G401 (cell line): ENCODE data around the gene BMPER. TPM values are rescaled to one million over a fixed set of nuclear protein-coding genes. Genes with fewer than 3 reads are reported as not detected.
A peak's percentile ranks its signal among the peaks of the same experiment; 100 is the strongest.

Experiments used
- DNase-seq: peaks from one replicate; pipeline ENCODE4 v3.0.0-alpha.2; 2015; ENCODE audit warnings: low spot score
- in situ Hi-C: cut with HindIII; loops from 2 replicates; pipeline ENCODE4 v1.10.0; 2016; ENCODE audit warnings: low sequenced_read_pairs, mixed read lengths
- total RNA-seq: library from RNA; depleted of rRNA; stranded (reverse); fragments of >200 nt; shearing (Covaris generic); gene quantifications from 2 replicates; pipeline ENCODE4 v1.2.3, GENCODE V29; 2014

The BMPER gene
- total RNA-seq, 1 experiment from 2014 or later = not detected

DNA sequence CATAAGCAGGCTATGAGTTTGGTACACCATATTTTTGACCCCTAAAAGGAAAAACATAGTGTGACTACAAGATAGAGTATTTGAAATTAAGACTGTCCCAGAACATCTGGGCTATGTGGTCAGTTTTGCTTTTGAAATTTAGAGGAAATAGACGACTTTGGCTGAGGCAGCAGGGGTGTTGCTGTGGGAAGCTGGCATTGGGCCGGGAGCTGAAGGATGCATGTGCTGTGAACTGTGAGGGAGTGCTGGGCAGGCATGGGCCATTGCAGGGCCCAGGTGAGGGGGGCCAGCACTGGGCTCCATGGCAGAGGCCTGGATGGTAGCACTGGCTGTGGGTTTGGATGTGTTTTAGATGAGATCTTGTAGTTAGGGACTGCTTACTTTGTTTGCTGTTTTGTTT lies 168.3 kb downstream of the BMPER start:
- in situ Hi-C loops = no loop called here
- DNase-seq = peak; percentile 64

DNA sequence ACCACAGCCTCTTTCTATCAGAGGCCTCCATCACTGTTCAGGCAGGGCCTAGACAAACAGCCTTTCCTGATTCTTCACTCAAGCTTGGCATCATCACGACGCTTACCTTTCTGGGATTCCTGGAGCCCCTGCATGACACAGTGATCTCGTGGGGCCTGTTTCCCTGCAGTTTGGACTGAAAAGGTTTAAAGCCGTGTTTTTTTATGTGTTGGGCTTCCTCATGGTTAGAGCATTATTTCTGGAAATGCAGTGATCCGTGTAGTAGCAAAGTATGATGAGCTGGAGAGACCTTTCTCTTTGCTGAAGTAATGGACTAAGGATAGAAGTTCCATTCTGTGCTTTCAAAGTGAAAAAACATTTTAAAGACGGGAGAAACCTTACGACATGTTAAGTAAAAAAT lies 169.1 kb downstream of the BMPER start:
- in situ Hi-C loops = no loop called here
- DNase-seq = no peak

- in situ Hi-C loops = no loop called here
- peak; percentile 66 for DNase-seq
Observed at GRCh38 chr7:34075523-34076370, 170.4 kb downstream of the BMPER start.

GRCh38 chr7:34077168-34077567 lies 171.8 kb downstream of the BMPER start:
- DNase-seq = no peak
- in situ Hi-C loops = no loop called here

DNA sequence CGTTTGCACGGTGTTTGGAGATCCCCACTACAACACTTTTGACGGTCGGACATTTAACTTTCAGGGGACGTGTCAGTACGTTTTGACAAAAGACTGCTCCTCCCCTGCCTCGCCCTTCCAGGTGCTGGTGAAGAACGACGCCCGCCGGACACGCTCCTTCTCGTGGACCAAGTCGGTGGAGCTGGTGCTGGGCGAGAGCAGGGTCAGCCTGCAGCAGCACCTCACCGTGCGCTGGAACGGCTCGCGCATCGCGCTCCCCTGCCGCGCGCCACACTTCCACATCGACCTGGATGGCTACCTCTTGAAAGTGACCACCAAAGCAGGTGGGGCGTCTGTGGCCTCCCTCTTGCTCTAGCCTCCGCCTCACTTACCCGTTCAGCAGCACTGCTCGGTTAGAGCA lies 173.5 kb downstream of the BMPER start:
- no peak for DNase-seq
- in situ Hi-C loops = no loop called here

GRCh38 chr7:34080513-34080912 lies 175.2 kb downstream of the BMPER start:
- no peak for DNase-seq
- in situ Hi-C loops = no loop called here

- DNase-seq = no peak
- in situ Hi-C loops = no loop called here
Observed at GRCh38 chr7:34081935-34082334, 176.6 kb downstream of the BMPER start.

- in situ Hi-C loops = no loop called here
- DNase-seq = no peak
Observed at GRCh38 chr7:34083440-34083839, 178.1 kb downstream of the BMPER start.

DNA sequence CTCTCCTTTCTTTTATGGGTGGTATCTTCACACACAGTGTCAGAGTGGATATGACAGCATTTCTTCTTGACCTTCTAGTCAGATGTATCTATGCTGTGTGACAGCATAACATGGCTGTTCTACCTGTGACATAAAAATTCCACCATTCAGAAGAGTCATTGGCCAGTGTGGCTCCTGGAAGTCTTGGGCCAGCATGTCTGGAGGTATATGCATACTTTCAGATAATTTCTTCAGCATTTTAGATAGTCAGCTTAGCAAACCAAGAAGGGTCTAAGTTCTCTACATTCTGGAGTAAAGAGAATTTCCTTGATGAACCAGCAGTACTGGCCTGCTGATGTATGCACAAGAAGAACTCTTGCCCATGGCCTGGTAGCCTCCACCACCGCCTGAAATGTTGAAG lies 179.3 kb downstream of the BMPER start:
- DNase-seq = no peak
- in situ Hi-C loops = no loop called here

DNA sequence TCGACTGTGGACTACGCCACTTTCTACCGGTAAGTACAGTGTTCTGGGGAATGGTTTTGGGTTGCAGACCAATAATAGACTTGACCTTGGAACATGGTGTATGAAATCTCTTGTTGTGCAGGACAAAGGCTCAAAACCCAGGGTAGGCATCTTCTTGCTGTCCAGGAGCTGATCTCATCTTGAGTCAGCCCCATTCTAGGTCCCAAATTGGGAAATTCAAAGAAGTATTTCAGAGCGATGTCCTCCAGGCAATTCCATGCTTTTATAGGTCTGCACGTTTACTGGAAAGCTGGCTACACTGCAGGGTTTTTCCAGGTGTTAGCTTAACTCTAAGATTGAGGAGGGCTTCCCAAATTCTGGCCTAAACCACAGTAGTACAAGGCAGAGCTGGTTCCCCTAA lies 180.7 kb downstream of the BMPER start:
- in situ Hi-C loops = no loop called here

DNA sequence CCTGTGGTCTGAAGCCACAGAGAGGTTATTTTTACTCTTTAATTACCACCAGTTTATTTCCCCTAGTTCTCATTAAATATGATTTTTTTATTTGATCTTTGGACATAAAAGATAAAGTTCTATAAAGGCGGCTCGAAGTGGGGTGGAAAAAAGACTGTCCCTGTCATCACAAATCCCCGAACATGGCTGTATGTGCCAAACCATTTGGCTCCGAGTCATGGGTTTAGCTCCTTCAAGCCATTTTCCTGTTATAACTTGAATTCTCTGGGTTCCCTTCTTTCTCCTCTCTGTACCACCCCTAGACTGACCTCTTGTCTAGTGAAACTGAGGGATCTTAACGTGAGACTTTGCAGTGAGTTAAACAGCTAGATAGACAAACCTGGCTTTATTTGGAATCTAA lies 181.6 kb downstream of the BMPER start:
- no peak for DNase-seq
- in situ Hi-C loops = no loop called here

More for the DNA sequence above, 180.7 kb downstream of the BMPER start:
- DNase-seq = no peak

DNA sequence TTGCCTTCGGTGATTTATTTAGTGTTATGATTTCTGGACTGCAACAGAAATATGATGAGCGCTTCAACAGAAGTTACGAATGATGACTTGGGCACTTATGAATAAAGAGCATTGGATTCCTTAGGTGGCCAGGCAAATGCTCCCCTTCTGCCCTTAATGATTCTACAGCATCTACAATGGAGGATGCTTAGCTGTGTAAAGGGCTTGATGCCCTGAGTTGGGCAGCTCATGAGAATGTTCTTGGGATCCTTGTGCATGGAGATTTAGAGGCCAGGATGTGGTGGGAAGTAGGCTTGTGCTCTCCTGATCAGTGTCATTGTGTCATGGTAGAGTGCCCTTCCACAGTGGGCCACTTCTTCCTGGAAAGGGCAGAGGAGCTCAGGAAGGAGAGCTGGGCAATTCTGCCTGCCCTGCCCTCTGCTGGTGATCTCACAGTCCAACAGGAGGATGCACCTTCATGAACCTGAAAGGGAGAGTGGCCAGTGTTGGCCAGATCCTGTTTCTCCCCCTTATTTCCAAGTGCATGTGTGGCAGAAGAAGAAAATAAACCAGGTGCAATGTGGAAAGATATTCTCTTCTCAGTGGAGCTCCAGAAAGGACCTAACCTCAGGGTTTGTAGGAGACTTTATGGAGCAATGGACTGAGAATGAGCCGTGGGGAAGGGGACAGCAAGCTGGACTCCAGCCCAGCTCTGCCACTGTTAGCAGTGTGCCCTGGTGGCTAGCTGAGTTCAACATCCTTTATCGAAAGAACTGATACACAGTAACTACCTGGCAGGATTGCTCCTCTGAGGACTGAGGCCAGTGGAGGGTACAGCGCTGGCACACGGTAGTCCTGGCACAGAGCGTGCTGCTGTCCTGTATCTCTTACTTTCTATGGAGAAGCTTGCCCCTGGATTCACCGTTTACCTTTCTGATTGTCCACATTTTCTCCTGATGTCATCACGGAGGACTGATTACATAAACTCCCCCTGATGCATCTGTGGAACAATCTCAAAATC lies 182.9 kb downstream of the BMPER start:
- peak; percentile 37 for DNase-seq
- in situ Hi-C loops = no loop called here

GRCh38 chr7:34090816-34091215 lies 185.5 kb downstream of the BMPER start:
- no peak for DNase-seq
- in situ Hi-C loops = no loop called here

DNA sequence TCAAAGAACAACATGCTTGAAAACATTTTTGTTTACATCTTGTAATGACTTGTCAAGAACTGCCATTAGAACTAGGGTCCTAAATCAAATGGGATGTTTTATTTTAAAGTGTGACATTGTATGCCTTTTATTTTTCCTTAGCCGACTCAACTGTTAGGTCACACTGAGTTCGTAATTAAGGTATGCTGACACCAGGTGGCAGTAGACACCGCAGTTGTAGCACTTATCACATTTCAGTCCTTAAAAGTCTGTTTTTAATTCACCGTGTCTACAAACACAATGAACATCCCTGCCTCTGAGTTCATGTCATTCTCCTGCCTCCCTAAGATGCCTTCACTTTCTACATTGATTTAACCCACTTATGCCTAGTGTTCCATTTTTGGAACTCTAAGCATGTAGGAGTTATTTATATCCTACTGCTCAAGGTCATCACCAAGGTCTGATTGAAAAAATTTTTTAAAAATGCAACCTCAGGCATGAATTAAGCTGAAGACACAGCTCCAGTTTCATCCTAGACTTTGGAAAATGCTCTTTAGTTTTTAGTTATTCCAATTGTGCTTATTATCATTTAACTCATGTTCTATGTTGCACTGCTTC lies 186.1 kb downstream of the BMPER start:
- in situ Hi-C loops = no loop called here
- DNase-seq = peak; percentile 32

GRCh38 chr7:34093276-34093675 lies 187.9 kb downstream of the BMPER start:
- in situ Hi-C loops = no loop called here
- DNase-seq = no peak

DNA sequence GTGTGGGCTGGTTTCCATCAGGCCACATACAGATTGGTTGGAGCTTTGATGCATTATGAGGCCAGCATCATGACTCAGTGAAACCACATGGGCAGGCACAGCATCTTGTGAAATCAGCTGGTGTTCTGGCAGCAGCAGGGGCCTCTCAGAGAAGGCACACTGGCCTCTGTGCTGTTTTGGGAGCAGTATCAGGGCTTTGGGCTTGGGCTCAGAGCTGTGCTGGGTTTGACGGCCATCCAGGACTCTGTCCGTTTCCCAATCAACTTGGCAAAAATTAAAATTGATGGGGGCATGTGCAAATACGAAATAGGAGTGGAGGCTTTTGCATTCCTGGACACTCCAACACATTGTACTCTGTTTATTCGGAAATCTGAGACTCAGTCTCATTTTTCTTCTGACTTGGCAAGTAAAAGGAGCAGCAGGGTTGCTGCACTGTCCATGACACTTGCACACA lies 190.9 kb downstream of the BMPER start:
- in situ Hi-C loops = no loop called here
- peak; percentile 71 for DNase-seq

DNA sequence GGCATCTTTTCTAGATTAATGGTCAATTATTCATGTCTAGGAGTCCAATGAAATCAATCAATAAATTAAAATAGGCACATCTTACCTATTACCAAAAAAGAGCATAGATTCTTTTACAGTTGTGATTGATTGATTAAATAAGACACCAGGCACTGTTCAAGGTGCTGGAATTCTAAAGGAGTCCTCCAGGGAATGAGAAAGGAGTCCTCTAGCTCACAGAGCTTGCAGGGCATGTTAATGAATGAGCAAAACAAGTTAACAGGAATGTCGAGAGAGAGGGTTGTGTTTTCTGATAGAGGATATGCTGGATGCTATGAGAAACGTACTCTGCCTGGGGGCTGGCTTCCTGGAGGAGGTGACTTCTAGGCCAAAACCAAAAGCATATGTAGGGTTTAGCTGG lies 191.4 kb downstream of the BMPER start:
- no peak for DNase-seq
- in situ Hi-C loops = no loop called here

- in situ Hi-C loops = no loop called here
- no peak for DNase-seq
Observed at GRCh38 chr7:34100661-34101060, 195.3 kb downstream of the BMPER start.

- DNase-seq = no peak
- in situ Hi-C loops = no loop called here
Observed at GRCh38 chr7:34104115-34104514, 198.8 kb downstream of the BMPER start.

DNA sequence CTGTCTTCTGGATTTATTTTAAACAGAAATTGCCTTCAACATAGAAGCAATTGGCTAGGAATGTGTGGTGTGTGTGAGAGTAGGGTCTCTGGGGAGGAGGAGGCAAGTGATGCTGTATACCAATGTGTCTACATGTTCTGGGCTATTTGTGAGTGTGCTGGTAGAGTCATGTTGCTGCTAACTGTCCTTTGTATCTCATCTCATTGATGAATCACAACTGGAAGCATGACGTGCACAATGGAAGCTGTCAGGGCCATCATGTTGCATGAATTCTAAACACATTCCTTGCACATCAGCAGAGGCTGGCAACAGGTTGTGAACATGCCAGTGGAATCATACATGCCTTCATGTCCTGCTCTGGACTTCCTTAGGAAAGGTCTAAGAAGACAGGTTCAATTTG lies 199.7 kb downstream of the BMPER start:
- DNase-seq = no peak
- in situ Hi-C loops = no loop called here
